Measurements from ENCODE around the gene WARS2. TPM values are rescaled to one million over a fixed set of nuclear protein-coding genes. Genes with fewer than 3 reads are reported as not detected.

WARS2 gene
- total RNA-seq, 1 experiment from 2014 or later = 13.3 TPM

DNA sequence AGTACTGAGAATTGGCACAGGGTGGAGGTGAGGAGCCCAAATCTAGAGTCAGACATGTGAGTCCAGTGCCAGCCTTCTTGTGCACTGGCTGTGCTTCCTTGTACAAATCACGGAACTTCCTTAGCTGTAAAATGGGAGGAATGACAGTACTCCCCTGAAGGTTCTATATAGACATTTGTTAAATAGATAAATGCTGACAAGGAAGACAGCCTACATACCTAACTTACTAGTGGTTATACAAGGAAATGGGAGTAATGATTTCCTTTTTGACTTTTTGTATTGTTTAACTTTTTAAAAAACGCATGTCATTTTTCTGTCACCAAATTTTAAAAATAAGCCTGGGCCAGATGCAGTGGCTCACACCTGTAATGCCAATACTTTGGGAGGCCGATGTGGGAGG is 50.2 kb downstream of the WARS2 start:
- ChIA-PET CTCF (no interaction called here), POLR2A (ENCODE audit: low non-redundant PET) (no interaction called here)
- no peak for TF ChIP-seq EZH2 (IDR thresholded peaks at IDR 0.05; ENCODE audit: borderline replicate concordance, low read depth, low read length, poor library complexity, severe bottlenecking)
- TF ChIP-seq, protein P1, sequence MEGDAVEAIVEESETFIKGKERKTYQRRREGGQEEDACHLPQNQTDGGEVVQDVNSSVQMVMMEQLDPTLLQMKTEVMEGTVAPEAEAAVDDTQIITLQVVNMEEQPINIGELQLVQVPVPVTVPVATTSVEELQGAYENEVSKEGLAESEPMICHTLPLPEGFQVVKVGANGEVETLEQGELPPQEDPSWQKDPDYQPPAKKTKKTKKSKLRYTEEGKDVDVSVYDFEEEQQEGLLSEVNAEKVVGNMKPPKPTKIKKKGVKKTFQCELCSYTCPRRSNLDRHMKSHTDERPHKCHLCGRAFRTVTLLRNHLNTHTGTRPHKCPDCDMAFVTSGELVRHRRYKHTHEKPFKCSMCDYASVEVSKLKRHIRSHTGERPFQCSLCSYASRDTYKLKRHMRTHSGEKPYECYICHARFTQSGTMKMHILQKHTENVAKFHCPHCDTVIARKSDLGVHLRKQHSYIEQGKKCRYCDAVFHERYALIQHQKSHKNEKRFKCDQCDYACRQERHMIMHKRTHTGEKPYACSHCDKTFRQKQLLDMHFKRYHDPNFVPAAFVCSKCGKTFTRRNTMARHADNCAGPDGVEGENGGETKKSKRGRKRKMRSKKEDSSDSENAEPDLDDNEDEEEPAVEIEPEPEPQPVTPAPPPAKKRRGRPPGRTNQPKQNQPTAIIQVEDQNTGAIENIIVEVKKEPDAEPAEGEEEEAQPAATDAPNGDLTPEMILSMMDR (conservative IDR thresholded peaks at IDR 0.05; ENCODE audit: low read depth, low read length) = no peak
- H3K27me3 ChIP-seq (replicated peaks; ENCODE audit: insufficient read depth, low read depth, low read length, poor library complexity) = no peaks in the 10 kb centered on the region
- BruUV-seq (replicated peaks) = no TSS peak
- peaks cover 10% of the 10 kb centered on the region for H3K9me3 ChIP-seq (ENCODE audit: low read depth, low read length, poor library complexity, severe bottlenecking)
- H3K4me1 ChIP-seq (ENCODE audit: insufficient read depth, low read length, poor library complexity, severe bottlenecking) = no peaks in the 10 kb centered on the region
- H3K36me3 ChIP-seq (ENCODE audit: insufficient read depth, low read length, poor library complexity, severe bottlenecking) = no peaks in the 10 kb centered on the region
- no peak overlapping the region for H3K27ac ChIP-seq (ENCODE audit: low read depth, low read length, poor library complexity, severe bottlenecking)
- DNase-seq (ENCODE audit: low spot score) = no peak
- intact Hi-C loops (cut with micrococcal nuclease; ENCODE audit: unreplicated experiment) = no loop called here
- H3K4me3 ChIP-seq (ENCODE audit: low read depth, low read length, poor library complexity, severe bottlenecking) = no peak overlapping the region

DNA sequence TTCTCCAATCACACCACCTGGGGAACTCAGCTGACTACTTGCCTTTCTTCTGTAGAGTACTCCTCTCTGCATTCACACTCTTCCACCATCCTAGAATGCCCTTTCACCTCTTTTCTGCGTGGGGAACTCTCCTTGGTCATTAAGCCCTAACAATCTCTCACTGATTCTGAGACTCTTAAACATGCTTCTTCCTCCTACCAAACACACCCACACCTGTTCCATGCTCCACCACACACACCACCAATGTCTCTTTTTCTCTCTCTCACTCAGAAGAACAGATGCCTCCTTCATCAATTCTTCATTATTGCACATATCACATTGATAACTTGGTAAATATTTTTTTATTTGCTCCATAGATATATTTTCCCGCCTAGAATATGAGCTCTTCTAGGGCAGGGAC is 53.6 kb downstream of the WARS2 start:
- no peaks in the 10 kb centered on the region for H3K36me3 ChIP-seq (ENCODE audit: insufficient read depth, low read length, poor library complexity, severe bottlenecking)
- intact Hi-C loops (cut with micrococcal nuclease; ENCODE audit: unreplicated experiment) = no loop called here
- TF ChIP-seq, protein P1 (conservative IDR thresholded peaks at IDR 0.05; ENCODE audit: low read depth, low read length) = no peak
- no peak for TF ChIP-seq EZH2 (IDR thresholded peaks at IDR 0.05; ENCODE audit: borderline replicate concordance, low read depth, low read length, poor library complexity, severe bottlenecking)
- no peaks in the 10 kb centered on the region for H3K27me3 ChIP-seq (replicated peaks; ENCODE audit: insufficient read depth, low read depth, low read length, poor library complexity)
- H3K9me3 ChIP-seq (ENCODE audit: low read depth, low read length, poor library complexity, severe bottlenecking) = peaks cover 10% of the 10 kb centered on the region
- no peak overlapping the region for H3K4me3 ChIP-seq (ENCODE audit: low read depth, low read length, poor library complexity, severe bottlenecking)
- BruUV-seq (replicated peaks) = no TSS peak
- no peaks in the 10 kb centered on the region for H3K4me1 ChIP-seq (ENCODE audit: insufficient read depth, low read length, poor library complexity, severe bottlenecking)
- CTCF ChIA-PET = no interaction called here
- DNase-seq (ENCODE audit: low spot score) = no peak
- POLR2A ChIA-PET (ENCODE audit: low non-redundant PET) = no interaction called here
- H3K27ac ChIP-seq (ENCODE audit: low read depth, low read length, poor library complexity, severe bottlenecking) = no peak overlapping the region

DNA sequence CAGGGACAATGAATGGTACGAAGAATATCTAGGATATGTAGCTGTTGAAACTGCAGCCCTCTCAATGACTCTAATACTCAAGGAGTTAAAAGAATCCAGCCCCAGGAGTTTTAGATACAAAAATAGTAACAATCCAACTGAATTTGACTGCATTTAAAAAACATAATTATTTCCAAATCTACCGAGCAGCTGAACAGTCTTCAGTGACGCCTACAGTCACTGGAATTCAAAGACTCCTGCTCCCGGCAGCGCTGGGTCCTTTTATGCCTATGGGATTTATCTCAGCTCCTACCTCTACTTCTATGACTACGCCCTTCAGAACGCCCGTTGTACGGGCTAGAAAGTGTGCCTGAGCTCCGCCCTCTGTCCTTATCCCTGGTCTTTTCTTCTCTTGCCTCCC is 55.7 kb downstream of the WARS2 start:
- ChIA-PET CTCF (no interaction called here), POLR2A (ENCODE audit: low non-redundant PET) (no interaction called here)
- H3K4me3 ChIP-seq (ENCODE audit: low read depth, low read length, poor library complexity, severe bottlenecking) = no peak overlapping the region
- TF ChIP-seq, protein P1 (conservative IDR thresholded peaks at IDR 0.05; ENCODE audit: low read depth, low read length) = no peak
- TF ChIP-seq EZH2 (IDR thresholded peaks at IDR 0.05; ENCODE audit: borderline replicate concordance, low read depth, low read length, poor library complexity, severe bottlenecking) = no peak
- BruUV-seq (replicated peaks) = no TSS peak
- no peaks in the 10 kb centered on the region for H3K4me1 ChIP-seq (ENCODE audit: insufficient read depth, low read length, poor library complexity, severe bottlenecking)
- no peaks in the 10 kb centered on the region for H3K36me3 ChIP-seq (ENCODE audit: insufficient read depth, low read length, poor library complexity, severe bottlenecking)
- DNase-seq (ENCODE audit: low spot score) = no peak
- intact Hi-C loops (cut with micrococcal nuclease; ENCODE audit: unreplicated experiment) = no loop called here
- no peaks in the 10 kb centered on the region for H3K9me3 ChIP-seq (ENCODE audit: low read depth, low read length, poor library complexity, severe bottlenecking)
- no peak overlapping the region for H3K27ac ChIP-seq (ENCODE audit: low read depth, low read length, poor library complexity, severe bottlenecking)
- H3K27me3 ChIP-seq (replicated peaks; ENCODE audit: insufficient read depth, low read depth, low read length, poor library complexity) = no peaks in the 10 kb centered on the region
